Central memory CD8-positive, alpha-beta T cell (primary cell): Measurements from ENCODE around the gene STARD7.

Source experiments
- ATAC-seq: fragments of 150-1000 bp; cut with Tn5 transposase; replicated peaks from 2 replicates; pipeline ENCODE4 v1.10.0; 2022; ENCODE audit warnings: mild to moderate bottlenecking, moderate FRiP score, moderate number of reproducible peaks; ENCODE audit not compliant: poor library complexity, severe bottlenecking; ENCODE audit errors: extremely low read depth
- DNase-seq, 2 donors: peaks; one replicate each; pipeline ENCODE4 v3.0.0; 2021; ENCODE audit warnings: low spot score in 2 of 2
- H3K27ac Mint-ChIP-seq: one replicate; pipeline ENCODE4 v1.8.0; 2022; ENCODE audit warnings: low read depth, mild to moderate bottlenecking, moderate library complexity, mixed read lengths
- H3K27me3 Mint-ChIP-seq: one replicate; pipeline ENCODE4 v1.8.0; 2022; ENCODE audit warnings: mixed read lengths
- H3K36me3 Mint-ChIP-seq: one replicate; pipeline ENCODE4 v1.8.0; 2022; ENCODE audit warnings: mild to moderate bottlenecking, moderate library complexity, mixed read lengths; ENCODE audit not compliant: insufficient read depth
- H3K4me1 Mint-ChIP-seq: one replicate; pipeline ENCODE4 v1.8.0; 2022; ENCODE audit warnings: mixed read lengths
- H3K4me3 Mint-ChIP-seq: one replicate; pipeline ENCODE4 v1.8.0; 2022; ENCODE audit warnings: mild to moderate bottlenecking, moderate library complexity, mixed read lengths
- H3K9me3 Mint-ChIP-seq: one replicate; pipeline ENCODE4 v1.8.0; 2022; ENCODE audit warnings: mixed read lengths

The STARD7 gene

DNA sequence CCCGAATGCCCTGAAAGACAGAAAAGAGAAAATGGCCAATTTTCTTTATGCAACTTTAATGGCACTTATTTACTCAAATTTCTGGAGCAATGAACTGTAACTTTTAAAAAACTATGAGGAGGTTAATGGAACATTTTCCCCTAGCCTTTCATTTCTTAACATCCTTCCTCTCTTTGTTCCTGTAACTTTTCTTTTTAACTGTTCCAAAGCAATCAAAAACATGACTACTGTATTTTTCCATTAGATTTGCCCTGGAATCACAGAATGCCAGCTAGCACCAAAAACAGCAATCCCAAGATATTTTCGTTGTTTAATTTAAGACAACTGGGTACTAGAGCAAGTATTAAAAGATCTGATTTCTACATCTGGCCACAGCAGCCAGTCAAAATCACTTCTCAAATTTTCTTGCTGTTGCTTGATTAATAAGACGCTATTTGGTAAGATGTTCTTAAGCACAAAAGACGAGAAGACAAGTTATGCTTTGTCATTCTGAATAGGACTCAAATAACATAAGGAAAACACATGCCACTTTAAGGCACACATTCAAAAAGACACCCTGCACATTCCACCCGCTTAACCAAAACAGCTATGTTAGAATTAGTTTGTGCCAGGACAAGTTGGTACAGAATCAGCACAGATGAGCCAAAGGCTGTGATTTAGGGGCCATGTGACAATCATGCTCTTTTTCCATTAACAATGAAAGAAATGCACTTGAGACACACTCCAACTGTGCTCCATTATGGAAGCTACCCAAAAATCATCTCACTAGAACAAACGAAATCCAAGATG is 3.6 kb downstream of the STARD7 start:
- Mint-ChIP-seq H3K27me3 (no peaks in the 10 kb centered on the region), H3K4me1 (peaks cover 71% of the 10 kb centered on the region), H3K27ac (peak overlapping the region; percentile 50), H3K4me3 (peak overlapping the region; percentile 87), H3K36me3 (peaks cover 15% of the 10 kb centered on the region), H3K9me3 (no peaks in the 10 kb centered on the region)
- no peak for ATAC-seq
- DNase-seq = no peak

DNA sequence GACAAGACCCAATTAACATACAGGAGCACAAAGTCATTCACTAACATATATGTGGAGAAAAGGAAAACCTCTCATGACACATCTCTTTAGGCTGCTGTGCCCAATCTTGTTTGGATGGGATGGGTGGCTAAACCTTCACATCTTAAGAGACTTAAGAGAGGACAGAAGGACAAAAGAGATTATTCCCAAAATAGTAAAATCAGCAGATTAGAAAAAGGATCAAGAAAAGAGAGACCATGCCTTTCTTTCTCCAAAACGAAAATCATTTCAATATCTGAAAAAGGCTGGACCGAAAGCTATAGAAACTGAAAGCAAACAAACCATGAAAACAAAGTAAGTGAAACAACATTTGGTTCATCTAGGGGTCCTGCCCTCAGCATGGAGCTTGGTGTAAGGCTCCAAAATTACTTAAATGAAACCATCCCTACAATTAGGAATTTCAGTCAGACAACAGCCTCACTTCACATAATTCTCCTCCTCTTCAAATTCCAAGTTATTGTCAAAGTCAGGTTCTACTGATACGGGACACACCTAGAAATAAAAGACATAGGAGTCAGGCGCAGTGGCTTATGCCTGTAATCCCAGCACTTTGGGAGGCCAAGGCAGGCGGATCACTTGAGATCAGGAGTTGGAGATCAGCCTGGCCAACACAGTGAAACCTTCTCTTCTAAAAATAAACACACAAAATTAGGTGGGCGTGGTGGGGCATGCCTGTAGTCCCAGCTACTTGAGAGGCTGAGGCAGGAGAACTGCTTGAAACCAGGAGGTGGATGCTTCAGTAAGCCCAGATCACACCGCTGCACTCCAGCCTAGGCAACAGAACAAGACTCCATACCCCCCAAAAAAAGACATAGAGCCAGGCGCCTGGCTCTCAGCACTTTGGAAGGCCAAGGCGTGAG is 5.2 kb downstream of the STARD7 start:
- DNase-seq = no peak
- peak; percentile 23 for ATAC-seq
- Mint-ChIP-seq H3K4me3 (peak overlapping the region; percentile 87), H3K27ac (peak overlapping the region; percentile 94), H3K9me3 (no peaks in the 10 kb centered on the region), H3K4me1 (peaks cover 78% of the 10 kb centered on the region), H3K27me3 (no peaks in the 10 kb centered on the region), H3K36me3 (peaks cover 8% of the 10 kb centered on the region)

DNA sequence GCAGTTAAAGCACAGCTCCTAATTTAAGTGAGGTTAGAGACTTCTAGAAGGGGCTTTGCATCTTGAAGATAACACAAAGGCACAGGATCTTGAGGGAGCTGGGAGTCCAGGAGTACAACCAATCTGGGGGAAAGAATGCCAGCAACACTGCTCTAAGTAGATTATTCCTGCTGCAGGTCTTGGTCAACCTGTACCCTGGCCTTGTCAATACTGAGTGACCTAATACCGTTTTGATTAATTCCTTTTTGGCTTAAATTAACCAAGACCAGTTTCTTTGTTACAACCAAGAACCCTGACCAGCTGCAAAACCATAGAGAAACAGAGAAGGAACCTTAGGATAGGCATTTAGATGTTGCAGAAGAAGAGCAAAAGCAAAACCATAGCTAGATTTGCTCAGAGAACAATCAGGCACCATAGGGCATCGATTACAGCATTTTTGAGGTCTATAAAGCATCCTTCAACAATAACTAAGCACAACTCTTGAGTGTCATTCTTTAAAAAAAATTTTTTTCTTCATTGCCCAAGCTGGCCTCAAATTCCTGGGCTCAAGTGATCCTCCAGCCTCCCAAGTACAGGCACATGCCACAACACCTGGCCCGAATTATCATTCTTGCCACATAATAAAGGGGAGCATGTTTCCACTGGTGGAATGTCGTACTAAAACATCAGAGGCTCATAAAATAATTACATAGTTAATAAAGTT is 6.3 kb downstream of the STARD7 start:
- Mint-ChIP-seq H3K36me3 (peaks cover 4% of the 10 kb centered on the region), H3K27me3 (no peaks in the 10 kb centered on the region), H3K27ac (peak overlapping the region; percentile 94), H3K4me3 (peak overlapping the region; percentile 87), H3K4me1 (peaks cover 75% of the 10 kb centered on the region), H3K9me3 (no peaks in the 10 kb centered on the region)
- no peak for DNase-seq
- ATAC-seq = no peak

DNA sequence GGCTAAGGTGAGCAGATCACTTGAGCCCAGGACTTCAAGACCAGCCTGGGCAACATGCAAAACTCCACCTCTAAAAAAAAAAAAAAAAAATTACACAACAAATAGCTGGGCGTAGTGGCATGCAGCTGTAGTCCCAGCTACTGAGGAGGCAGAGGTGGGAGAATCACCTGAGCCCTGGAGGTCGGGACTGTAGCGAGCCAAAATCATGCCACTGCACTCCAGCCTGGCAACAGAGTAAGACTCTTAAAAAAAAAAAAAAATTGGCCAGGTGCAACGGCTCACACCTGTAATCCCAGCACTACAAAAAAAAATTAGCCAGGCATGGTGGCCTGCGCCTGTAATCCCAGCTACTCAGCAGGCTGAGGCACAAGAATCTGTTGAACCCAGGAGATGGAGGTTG is 7.3 kb downstream of the STARD7 start:
- no peaks in the 10 kb centered on the region for H3K27me3 Mint-ChIP-seq
- no peak for ATAC-seq
- H3K4me1 Mint-ChIP-seq = peaks cover 71% of the 10 kb centered on the region
- H3K9me3 Mint-ChIP-seq = no peaks in the 10 kb centered on the region
- no peak overlapping the region for H3K27ac Mint-ChIP-seq
- DNase-seq = no peak
- no peak overlapping the region for H3K4me3 Mint-ChIP-seq
- peaks cover 2% of the 10 kb centered on the region for H3K36me3 Mint-ChIP-seq

DNA sequence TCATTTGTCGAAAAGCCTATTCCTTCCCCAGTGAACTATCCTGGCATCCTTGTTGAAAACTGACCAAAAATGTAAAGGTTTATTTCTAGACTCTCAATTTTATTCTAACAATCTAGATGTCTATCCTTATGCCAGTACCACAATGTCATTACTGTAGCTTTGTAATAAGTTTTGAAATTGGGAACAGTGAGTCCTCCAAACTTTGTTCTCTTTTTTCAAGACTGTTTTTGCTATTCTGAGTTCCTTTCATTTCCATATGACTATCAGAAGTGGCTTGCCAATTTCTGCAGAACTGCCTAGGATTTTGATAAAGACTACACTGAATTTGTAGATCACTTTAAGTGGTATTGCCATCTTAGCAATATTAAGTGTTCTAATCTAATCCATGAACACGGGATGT is 9.7 kb downstream of the STARD7 start:
- Mint-ChIP-seq H3K27ac (peak overlapping the region; percentile 36), H3K4me3 (no peak overlapping the region), H3K27me3 (no peaks in the 10 kb centered on the region), H3K4me1 (peaks cover 60% of the 10 kb centered on the region), H3K9me3 (no peaks in the 10 kb centered on the region), H3K36me3 (peaks cover 15% of the 10 kb centered on the region)
- ATAC-seq = no peak
- no peak for DNase-seq

DNA sequence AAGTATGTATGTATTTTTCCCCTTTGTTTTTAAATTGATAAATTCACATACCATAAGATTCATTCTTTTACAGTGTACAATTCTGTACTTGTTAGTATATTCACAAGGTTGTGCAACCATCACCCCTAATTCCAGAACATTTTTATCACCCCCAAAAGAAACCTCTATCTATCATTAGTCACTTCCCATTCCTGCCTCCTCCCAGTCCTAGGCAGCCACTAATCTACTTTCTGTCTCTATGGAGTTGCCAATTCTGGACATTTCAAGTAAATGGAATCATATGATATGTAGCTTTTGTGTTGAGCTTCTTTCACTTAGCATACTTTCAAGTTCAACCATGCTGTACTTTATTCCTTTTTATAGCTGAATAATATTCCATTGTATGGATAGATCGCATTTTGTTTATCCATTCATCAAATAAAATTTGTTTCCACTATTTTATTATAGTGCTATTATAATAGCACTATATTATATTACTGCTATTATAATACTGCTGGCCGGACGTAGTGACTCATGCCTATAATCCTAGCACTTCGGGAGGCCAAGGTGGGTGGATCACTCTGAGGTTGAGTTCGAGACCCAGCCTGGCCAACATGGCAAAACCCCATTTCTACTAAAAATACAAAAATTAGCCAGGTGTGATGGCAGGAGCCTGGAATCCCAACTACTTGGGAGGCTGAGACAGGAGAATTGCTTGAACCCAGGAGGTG is 10.9 kb downstream of the STARD7 start:
- ATAC-seq (no peak), DNase-seq (no peak)
- Mint-ChIP-seq H3K27ac (peak overlapping the region; percentile 38), H3K4me1 (peaks cover 58% of the 10 kb centered on the region), H3K27me3 (no peaks in the 10 kb centered on the region), H3K9me3 (no peaks in the 10 kb centered on the region), H3K4me3 (no peak overlapping the region), H3K36me3 (peaks cover 27% of the 10 kb centered on the region)

DNA sequence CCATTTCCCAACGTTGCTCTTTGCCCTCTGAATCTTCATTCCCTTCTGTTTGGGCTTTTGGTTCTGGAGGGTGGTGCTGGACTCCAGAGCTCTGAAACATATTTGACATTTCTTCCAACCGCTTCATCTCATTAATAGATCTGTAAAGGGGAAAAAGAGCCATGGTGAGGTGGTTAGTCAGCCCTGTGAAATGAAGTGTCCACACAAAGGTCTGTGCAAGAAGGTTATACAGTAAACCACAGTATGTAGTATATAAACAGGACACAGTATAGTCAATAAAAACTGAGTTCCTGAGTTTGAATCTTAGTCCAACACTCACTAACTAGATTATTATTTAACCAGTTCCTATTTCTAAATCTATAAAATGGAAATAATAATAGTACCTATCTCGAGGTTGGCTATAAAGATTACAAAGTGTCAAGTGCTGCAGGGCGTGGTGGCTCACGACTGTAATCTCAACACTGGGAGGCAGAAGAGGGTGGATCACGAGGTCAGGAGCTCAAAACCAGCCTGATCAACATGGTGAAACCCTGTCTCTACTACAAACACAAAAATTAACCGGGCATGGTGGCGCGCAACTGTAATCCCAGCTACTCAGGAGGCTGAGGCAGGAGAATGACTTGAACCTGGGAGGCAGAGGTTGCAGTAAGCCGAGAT is 13.1 kb downstream of the STARD7 start:
- Mint-ChIP-seq H3K4me1 (peaks cover 44% of the 10 kb centered on the region), H3K4me3 (no peak overlapping the region), H3K27me3 (no peaks in the 10 kb centered on the region), H3K9me3 (no peaks in the 10 kb centered on the region), H3K27ac (peak overlapping the region; percentile 36), H3K36me3 (peaks cover 44% of the 10 kb centered on the region)
- no peak for DNase-seq
- no peak for ATAC-seq

DNA sequence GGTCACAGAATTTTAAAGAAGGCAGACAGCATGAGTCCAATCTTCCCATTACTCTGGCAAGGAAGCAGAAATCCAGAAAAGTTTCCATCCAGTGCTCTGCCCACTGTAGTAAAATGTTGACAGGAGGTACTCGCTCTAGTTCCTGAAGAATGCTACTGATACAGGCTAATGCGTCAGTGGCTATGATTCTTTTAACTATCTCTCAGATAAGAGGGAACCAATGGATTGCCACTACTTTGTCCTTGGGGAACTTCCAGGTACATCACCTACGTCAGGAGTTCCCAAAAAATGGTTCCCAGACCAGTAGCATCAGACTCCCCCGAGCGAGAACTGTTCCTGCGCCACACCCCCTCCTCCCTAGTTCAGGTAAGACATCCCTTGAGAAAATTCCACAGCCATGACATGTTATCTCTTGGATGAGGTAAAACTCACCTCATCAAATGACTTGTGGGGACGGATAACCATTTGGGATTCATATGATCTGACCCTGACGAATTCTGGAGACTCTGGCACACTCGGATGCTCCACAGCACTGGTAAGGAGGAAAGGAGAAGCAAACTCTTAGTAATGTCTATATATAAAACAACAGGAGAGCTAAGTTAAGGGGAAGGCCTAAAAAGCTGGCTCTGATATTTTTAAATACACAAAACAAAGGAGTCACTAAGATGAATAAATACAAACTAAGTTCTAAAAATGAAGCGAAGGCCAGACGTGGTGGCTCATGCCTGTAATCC is 16.5 kb downstream of the STARD7 start:
- Mint-ChIP-seq H3K9me3 (no peaks in the 10 kb centered on the region), H3K27ac (peak overlapping the region; percentile 54), H3K4me1 (peaks cover 23% of the 10 kb centered on the region), H3K36me3 (peaks cover 68% of the 10 kb centered on the region), H3K27me3 (no peaks in the 10 kb centered on the region), H3K4me3 (no peak overlapping the region)
- DNase-seq = no peak
- ATAC-seq = no peak

DNA sequence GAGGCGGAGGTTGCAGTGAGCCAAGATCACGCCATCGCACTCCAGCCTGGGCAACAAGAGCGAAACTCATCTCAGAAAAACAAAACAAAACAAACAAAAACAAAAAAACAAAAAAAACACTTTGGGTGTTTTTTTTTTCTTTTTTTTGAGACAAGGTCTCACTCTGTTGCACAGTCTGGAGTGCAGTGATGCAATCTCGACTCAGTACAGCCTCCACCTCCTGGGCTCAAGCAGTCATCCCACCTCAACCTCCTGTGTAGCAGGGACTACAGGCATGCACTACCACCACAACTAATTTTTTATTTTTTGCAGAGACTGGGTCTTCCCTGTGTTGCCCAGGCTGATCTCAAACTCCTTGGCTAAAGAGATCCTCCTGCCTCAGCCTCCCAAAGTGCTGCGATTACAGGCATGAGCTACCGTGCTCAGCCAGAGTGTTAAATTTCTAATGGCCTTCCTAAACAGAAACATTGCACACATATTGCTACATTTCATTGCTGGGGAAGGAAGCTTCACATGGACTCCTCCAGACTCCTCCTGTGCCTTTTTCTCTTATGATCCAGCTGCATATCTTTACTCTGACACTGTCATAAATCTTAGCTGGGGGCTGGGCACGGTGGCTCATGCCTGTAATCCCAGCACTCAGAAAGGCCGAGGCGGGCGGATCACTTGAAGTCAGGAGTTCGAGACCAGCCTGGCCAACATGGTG is 19.7 kb downstream of the STARD7 start:
- ATAC-seq = no peak
- H3K9me3 Mint-ChIP-seq = no peaks in the 10 kb centered on the region
- DNase-seq = no peak
- no peak overlapping the region for H3K27ac Mint-ChIP-seq
- no peak overlapping the region for H3K4me3 Mint-ChIP-seq
- no peaks in the 10 kb centered on the region for H3K27me3 Mint-ChIP-seq
- peaks cover 78% of the 10 kb centered on the region for H3K36me3 Mint-ChIP-seq
- H3K4me1 Mint-ChIP-seq = peaks cover 10% of the 10 kb centered on the region

DNA sequence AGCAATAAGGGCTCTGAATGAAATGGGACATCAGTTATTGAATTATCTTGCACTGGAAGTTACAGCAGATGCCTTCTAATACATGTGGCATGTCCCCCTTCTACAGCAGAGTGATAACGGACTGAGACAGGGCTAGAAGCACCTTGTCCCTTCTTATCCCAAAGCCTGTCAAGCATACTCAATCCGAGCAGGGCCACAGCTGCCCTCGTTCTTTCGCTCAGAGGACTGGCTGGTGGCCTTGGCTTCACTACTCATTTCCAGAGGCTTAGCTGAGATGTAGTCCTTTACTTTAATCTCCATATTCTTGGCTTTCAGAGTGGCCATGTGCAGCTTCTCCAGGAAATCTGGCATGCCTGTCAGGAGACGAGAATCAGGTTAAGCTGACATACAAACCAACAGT is 22.1 kb downstream of the STARD7 start:
- Mint-ChIP-seq H3K27me3 (no peaks in the 10 kb centered on the region), H3K4me3 (no peak overlapping the region), H3K36me3 (peaks cover 57% of the 10 kb centered on the region), H3K27ac (no peak overlapping the region), H3K9me3 (no peaks in the 10 kb centered on the region), H3K4me1 (peaks cover 7% of the 10 kb centered on the region)
- DNase-seq (no peak), ATAC-seq (no peak)

DNA sequence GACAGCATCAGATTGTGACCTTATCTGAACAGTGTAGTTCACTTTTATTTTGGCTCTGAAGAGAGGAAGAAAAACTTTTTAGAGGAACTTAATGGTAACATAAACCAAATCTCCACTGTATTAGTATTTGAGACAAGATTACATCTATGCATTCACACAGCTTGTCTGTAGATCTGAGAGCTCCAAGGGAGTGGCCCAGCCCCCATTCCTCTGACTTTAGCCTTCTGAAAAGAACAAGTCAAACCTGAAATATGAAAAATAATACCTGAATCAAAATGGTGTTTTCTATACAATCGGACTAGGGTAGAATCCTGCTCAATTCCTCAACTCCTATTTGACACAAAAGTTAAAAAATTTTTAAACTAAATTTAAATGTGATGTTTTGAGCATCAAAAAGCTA is 23.1 kb downstream of the STARD7 start:
- ATAC-seq = no peak

More for the DNA sequence above, 23.1 kb downstream of the STARD7 start:
- no peak overlapping the region for H3K4me3 Mint-ChIP-seq
- H3K27ac Mint-ChIP-seq = peak overlapping the region; percentile 26
- peaks cover 16% of the 10 kb centered on the region for H3K4me1 Mint-ChIP-seq
- peaks cover 49% of the 10 kb centered on the region for H3K36me3 Mint-ChIP-seq
- DNase-seq = no peak
- no peaks in the 10 kb centered on the region for H3K9me3 Mint-ChIP-seq
- H3K27me3 Mint-ChIP-seq = no peaks in the 10 kb centered on the region
